Naive thymus-derived CD4-positive, alpha-beta T cell (primary cell): ENCODE data around the gene OVCA2. TPM values are rescaled to one million over a fixed set of nuclear protein-coding genes. Genes with fewer than 3 reads are reported as not detected.

Experiments
- ATAC-seq: fragments of 150-1000 bp; cut with Tn5 transposase; 2 replicates; pipeline ENCODE4 v1.10.0; 2021; ENCODE audit warnings: mild to moderate bottlenecking, moderate library complexity
- CTCF ChIA-PET: fragments of 350-600 bp; sonication (Branson Sonifier 250); formaldehyde crosslinking; loops from one replicate; lab custom pipeline; 2021; ENCODE audit warnings: antibody characterized with exemption; lab: Charles Lee
- POLR2A ChIA-PET: fragments of 350-600 bp; sonication (Branson Sonifier 250); formaldehyde crosslinking; loops from one replicate; lab custom pipeline; 2021; ENCODE audit warnings: antibody characterized with exemption, inconsistent platforms; lab: Charles Lee
- DNase-seq, 9 donors: peaks; one replicate each; pipeline versions ENCODE4 v3.0.0 to v3.0.0-alpha.2; 2020 to 2022; ENCODE audit warnings: mixed read lengths in 1 of 9
- H3K27ac ChIP-seq: one replicate; pipeline ENCODE4 v1.7.0; 2013; ENCODE audit warnings: mild to moderate bottlenecking, low read depth, low read length, moderate library complexity
- H3K27me3 ChIP-seq, 2 donors: one replicate each; pipeline ENCODE4 v1.7.0; 2013; ENCODE audit warnings: low read length in 2 of 2, mild to moderate bottlenecking in 2 of 2, moderate library complexity in 2 of 2; ENCODE audit not compliant: control insufficient read depth in 2 of 2, insufficient read depth in 2 of 2
- H3K36me3 ChIP-seq, 3 experiments: 1 replicate in 2 of 3; 2 replicates in 1 of 3; pipeline ENCODE4 v1.7.0; 2013; ENCODE audit warnings: low read length in 3 of 3, mild to moderate bottlenecking in 3 of 3, moderate library complexity in 1 of 3; ENCODE audit not compliant: insufficient read depth in 3 of 3, control insufficient read depth in 2 of 3
- H3K4me1 ChIP-seq, 2 donors: one replicate each; pipeline ENCODE4 v1.7.0; 2013; ENCODE audit warnings: low read length in 2 of 2, mild to moderate bottlenecking in 2 of 2, moderate library complexity in 1 of 2; ENCODE audit not compliant: control insufficient read depth in 2 of 2, insufficient read depth in 2 of 2
- H3K4me3 ChIP-seq: 2 replicates; pipeline ENCODE4 v1.7.0; 2013; ENCODE audit warnings: mild to moderate bottlenecking, low read length
- H3K9me3 ChIP-seq, 3 experiments: 1 replicate in 2 of 3; 2 replicates in 1 of 3; pipeline ENCODE4 v1.7.0; 2013; ENCODE audit warnings: low read length in 3 of 3; ENCODE audit not compliant: control insufficient read depth in 2 of 3
- H3K27ac Mint-ChIP-seq, 9 donors: one replicate each; pipeline ENCODE4 v1.8.0; 2020 to 2022; ENCODE audit warnings: mixed read lengths in 9 of 9, mild to moderate bottlenecking in 8 of 9, moderate library complexity in 5 of 9, inconsistent platforms in 2 of 9
- H3K27me3 Mint-ChIP-seq, 5 donors: one replicate each; pipeline ENCODE4 v1.8.0; 2021 to 2022; ENCODE audit warnings: mixed read lengths in 5 of 5, mild to moderate bottlenecking in 1 of 5
- H3K36me3 Mint-ChIP-seq, 5 donors: one replicate each; pipeline ENCODE4 v1.8.0; 2020 to 2022; ENCODE audit warnings: mixed read lengths in 5 of 5, mild to moderate bottlenecking in 3 of 5, inconsistent platforms in 1 of 5
- H3K4me1 Mint-ChIP-seq, 7 donors: one replicate each; pipeline ENCODE4 v1.8.0; 2020 to 2022; ENCODE audit warnings: mixed read lengths in 7 of 7, mild to moderate bottlenecking in 3 of 7, inconsistent platforms in 1 of 7
- H3K4me3 Mint-ChIP-seq, 10 donors: one replicate each; pipeline ENCODE4 v1.8.0; 2020 to 2022; ENCODE audit warnings: mild to moderate bottlenecking in 10 of 10, mixed read lengths in 10 of 10, moderate library complexity in 6 of 10, inconsistent platforms in 2 of 10
- H3K9me3 Mint-ChIP-seq, 11 donors: one replicate each; pipeline ENCODE4 v1.8.0; 2020 to 2022; ENCODE audit warnings: mixed read lengths in 11 of 11, mild to moderate bottlenecking in 4 of 11, inconsistent platforms in 1 of 11, moderate library complexity in 1 of 11
- intact Hi-C, 2 donors: fragments of 100-400 bp; cut with micrococcal nuclease; formaldehyde crosslinking; loops; one replicate each; pipeline ENCODE4 v1.15.1; 2023
- polyA plus RNA-seq, 2 donors: library from polyadenylated mRNA; unstranded; fragments of 300-500 nt; fragmentation: Illumina TruSeq; gene quantifications; one replicate each; pipeline ENCODE4 v1.2.3, GENCODE V29; 2021
- total RNA-seq, 6 experiments: library from RNA in 5 of 6; stranded (reverse) in 5 of 6; gene quantifications; 1 replicate in 5 of 6; 2 replicates in 1 of 6; pipeline ENCODE4 v1.2.3 and lab custom pipeline; 2021 to 2026

OVCA2 gene
- total and polyA plus RNA-seq, 7 experiments from 2014 or later: 24.5 to 65.5 (median 34.0) TPM

DNA sequence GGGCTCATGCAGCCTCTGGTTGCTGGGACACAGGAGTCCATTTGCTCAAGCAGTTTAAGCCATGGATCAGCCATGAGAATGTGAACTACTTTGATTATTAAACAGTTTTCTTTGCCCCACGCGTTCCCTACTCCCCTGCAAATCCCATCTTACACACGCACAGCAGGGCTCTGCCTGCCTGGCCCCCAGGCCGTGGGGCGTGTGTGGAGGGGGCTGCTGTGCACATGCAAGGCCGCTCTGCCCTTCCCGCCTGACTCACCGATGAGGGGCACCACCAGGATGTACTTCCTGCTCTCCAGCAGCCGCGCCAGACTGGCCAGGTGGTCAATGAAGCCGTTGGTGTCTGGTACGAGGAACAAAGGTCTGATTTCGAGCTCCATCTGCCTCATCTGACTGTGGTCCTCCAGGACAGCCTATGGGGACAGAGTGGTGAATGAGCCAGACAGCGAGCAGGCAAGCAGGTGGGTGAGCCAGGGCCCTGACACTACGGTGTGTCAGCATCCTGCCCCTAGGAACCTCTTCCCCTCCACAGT lies 26.8 kb downstream of the OVCA2 start:
- Histone ChIP-seq H3K36me3 (peaks cover 0 to 91% (median 8%) of the 10 kb centered on the region in 3 experiments), H3K4me3 (no peak overlapping the region), H3K9me3 (no peaks in the 10 kb centered on the region), H3K27ac (no peak overlapping the region), H3K4me1 (peaks cover 0 to 28% of the 10 kb centered on the region in 2 donors), H3K27me3 (no peaks in the 10 kb centered on the region)
- Mint-ChIP-seq H3K4me1 (peaks cover 0 to 83% (median 0%) of the 10 kb centered on the region in 7 donors), H3K36me3 (peaks cover 22 to 89% (median 71%) of the 10 kb centered on the region in 5 donors), H3K27ac (peak overlapping the region in 1 of 9 donors; percentile 87), H3K9me3 (no peaks in the 10 kb centered on the region), H3K4me3 (peak overlapping the region in 1 of 10 donors; percentile 28), H3K27me3 (peaks cover 0 to 4% (median 0%) of the 10 kb centered on the region in 5 donors)
- DNase-seq (no peak), ATAC-seq (no peak)
- CTCF ChIA-PET: interaction anchor here (0.8 to 1.8 kb wide), 3 partner anchors 14 to 176 kb away, joined by 3 to 5 read pairs (median 4); partner anchors contain the start of gene HIC1
- POLR2A ChIA-PET: no interaction called here
- intact Hi-C loops: no loop called here

DNA sequence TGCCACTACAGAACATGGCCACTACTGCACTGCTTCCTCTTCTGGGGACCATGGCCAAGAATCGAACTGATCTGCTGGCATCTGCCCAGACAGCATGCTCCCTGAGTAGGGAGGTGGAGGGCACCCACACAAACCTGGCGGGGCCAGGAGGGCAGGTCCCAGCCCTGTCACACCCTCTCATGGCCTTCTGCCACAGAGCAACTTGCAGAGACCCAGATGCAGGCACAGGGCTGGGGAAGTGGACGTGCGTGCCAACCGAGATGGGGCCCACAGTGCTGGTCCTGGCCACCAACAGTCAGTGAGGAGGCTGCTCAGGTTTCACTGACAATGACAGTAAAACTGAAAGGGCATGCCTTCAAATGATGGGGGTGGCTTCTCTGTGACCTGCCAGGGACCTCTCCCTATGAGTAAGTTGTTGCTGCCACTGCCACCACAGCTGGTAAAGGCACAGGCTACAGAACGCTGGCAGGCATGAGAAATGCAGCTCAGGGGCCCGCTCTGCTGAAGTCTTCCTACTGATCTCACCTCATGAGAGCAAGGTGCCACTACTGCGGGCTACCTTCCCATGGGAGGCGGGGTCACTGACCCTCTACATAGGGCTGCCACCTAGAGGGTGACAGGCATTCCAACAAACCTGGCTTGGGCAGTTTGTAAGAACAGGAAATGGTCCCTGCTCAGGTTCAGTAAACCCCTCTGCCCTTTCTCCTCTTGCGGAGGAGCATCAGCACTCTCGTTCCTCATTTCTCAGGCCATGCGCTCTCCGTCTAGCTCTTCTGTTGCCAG lies 28.6 kb downstream of the OVCA2 start:
- CTCF ChIA-PET: interaction anchor here (1.1 kb wide), 1 partner anchor 175 kb away, joined by 4 read pairs; no protein-coding TSS in a partner anchor
- H3K27ac Mint-ChIP-seq: peak overlapping the region in 1 of 9 donors; percentile 87
- intact Hi-C loops: loop anchor here in 1 of 2 donors (1.0 kb wide), 1 partner anchor 17 kb away; no protein-coding TSS in a partner anchor
- Histone ChIP-seq H3K4me1 (peaks cover 0 to 28% of the 10 kb centered on the region in 2 donors), H3K27me3 (no peaks in the 10 kb centered on the region), H3K9me3 (no peaks in the 10 kb centered on the region), H3K36me3 (peaks cover 0 to 75% (median 8%) of the 10 kb centered on the region in 3 experiments), H3K4me3 (no peak overlapping the region), H3K27ac (no peak overlapping the region)
- H3K4me1 Mint-ChIP-seq: peaks cover 0 to 76% (median 2%) of the 10 kb centered on the region in 7 donors
- peak in 1 of 9 donors; percentile 66 for DNase-seq
- POLR2A ChIA-PET: no interaction called here
- H3K9me3 Mint-ChIP-seq: no peaks in the 10 kb centered on the region
- peaks cover 0 to 4% (median 0%) of the 10 kb centered on the region in 5 donors for H3K27me3 Mint-ChIP-seq
- peaks cover 16 to 83% (median 56%) of the 10 kb centered on the region in 5 donors for H3K36me3 Mint-ChIP-seq
- peak; percentile 49 for ATAC-seq
- peak overlapping the region in 1 of 10 donors; percentile 53 for H3K4me3 Mint-ChIP-seq

DNA sequence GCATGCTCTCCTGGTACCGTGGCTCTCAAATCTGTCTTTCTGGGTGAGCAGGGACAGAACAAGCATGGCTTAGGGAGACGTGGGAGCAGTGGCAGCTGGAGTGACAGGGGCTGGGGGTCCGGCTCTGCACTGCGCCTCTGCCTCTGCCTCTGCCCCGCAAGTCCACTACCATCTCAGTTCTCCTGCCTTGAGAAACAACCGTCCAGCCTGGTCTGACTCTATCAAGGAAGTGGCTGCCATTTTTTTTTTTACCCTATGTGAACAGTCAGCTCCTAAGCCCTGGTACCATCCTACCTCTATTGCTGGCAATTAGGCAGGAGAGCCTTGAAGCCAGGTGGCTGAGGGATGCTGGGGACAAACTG lies 29.2 kb downstream of the OVCA2 start:
- Histone ChIP-seq H3K27ac (no peak overlapping the region), H3K4me3 (no peak overlapping the region), H3K36me3 (peaks cover 0 to 75% (median 6%) of the 10 kb centered on the region in 3 experiments), H3K4me1 (peaks cover 0 to 28% of the 10 kb centered on the region in 2 donors), H3K9me3 (no peaks in the 10 kb centered on the region), H3K27me3 (no peaks in the 10 kb centered on the region)
- Mint-ChIP-seq H3K4me3 (peak overlapping the region in 1 of 10 donors; percentile 37), H3K4me1 (peaks cover 0 to 75% (median 4%) of the 10 kb centered on the region in 7 donors), H3K27ac (peak overlapping the region in 2 of 9 donors; percentile 17 to 87), H3K9me3 (no peaks in the 10 kb centered on the region), H3K36me3 (peaks cover 16 to 79% (median 50%) of the 10 kb centered on the region in 5 donors), H3K27me3 (peaks cover 0 to 3% (median 0%) of the 10 kb centered on the region in 5 donors)
- CTCF ChIA-PET: interaction anchor here (1.1 kb wide), 1 partner anchor 174 kb away, joined by 4 read pairs; no protein-coding TSS in a partner anchor
- no peak for ATAC-seq
- DNase-seq: no peak
- intact Hi-C loops: no loop called here
- POLR2A ChIA-PET: no interaction called here

DNA sequence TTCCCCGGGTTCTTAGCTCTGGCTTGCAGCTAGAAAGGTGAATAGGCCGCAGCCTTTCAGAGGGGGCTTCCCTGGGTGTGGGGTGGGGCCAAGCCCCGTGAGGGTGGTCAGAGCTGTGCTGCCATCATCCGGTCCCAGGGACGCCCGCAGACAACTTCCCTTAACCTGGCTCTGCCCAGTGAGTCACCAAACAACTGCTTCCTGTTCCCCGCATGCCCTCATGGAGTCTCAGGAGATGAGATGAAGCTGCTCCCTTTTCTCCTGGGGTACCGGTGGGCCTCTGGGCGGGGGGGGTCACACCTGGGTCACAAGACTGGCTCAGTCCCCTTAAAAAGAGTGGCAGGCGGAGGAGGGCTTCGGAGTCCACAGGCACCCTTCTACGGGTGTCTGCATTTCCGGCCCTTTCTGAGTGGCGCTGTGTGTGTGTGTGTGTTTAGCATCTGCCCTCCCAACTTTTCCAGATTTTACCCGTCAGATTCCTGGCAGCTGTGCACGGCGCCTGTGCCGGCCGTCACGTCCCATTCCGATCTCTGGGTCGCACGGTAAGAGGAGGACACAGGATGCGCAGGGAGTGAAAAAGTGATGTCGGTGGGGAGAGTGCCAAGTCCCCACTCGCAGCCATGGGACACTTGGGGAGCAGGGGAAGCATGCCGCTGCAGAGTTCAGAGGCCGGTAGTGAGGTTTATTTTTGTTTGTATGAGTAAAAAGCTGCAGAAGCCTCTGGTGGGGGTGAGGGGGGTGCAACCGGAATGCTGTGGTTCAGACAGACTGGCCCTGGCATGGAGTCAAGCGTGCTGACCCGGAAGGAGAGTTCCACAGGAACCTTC lies 29.8 kb downstream of the OVCA2 start:
- peaks cover 0 to 28% of the 10 kb centered on the region in 2 donors for H3K4me1 ChIP-seq
- H3K4me1 Mint-ChIP-seq: peaks cover 0 to 71% (median 4%) of the 10 kb centered on the region in 7 donors
- no peaks in the 10 kb centered on the region for H3K9me3 ChIP-seq
- no peak overlapping the region for H3K27ac ChIP-seq
- intact Hi-C loops: no loop called here
- DNase-seq (no peak), ATAC-seq (peak; percentile 68)
- ChIA-PET CTCF (interaction anchor here (1.1 to 1.4 kb wide), 2 partner anchors 17 to 173 kb away, joined by 4 to 5 read pairs; partner anchors contain the start of gene HIC1), POLR2A (no interaction called here)
- H3K27ac Mint-ChIP-seq: peak overlapping the region in 1 of 9 donors; percentile 87
- H3K27me3 Mint-ChIP-seq: no peaks in the 10 kb centered on the region
- H3K27me3 ChIP-seq: no peaks in the 10 kb centered on the region
- H3K9me3 Mint-ChIP-seq: peaks cover 0 to 2% (median 0%) of the 10 kb centered on the region in 11 donors
- no peak overlapping the region for H3K4me3 ChIP-seq
- peak overlapping the region in 1 of 10 donors; percentile 37 for H3K4me3 Mint-ChIP-seq
- H3K36me3 Mint-ChIP-seq: peaks cover 19 to 77% (median 50%) of the 10 kb centered on the region in 5 donors
- H3K36me3 ChIP-seq: peaks cover 0 to 75% (median 9%) of the 10 kb centered on the region in 3 experiments

DNA sequence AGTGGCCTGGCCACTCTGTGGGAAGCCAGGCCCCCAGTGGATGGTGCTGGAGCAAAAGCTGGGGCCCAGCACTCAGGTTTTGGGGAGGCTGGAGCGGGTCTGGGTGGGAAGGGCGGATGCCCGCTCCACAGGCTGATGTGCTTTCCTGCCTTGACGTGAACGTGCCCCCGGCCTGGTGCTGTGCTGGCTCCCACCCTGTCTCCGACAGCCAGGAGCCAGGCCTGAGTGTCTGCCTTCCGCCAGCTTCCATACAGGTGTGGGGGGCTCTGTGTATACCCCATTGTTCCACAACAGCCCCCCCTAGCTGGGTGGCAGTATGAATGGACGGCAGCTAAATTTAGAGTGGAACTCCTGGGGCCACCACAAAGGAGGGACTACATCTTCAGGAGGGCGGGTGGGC lies 33.1 kb downstream of the OVCA2 start:
- peaks cover 31 to 75% (median 52%) of the 10 kb centered on the region in 5 donors for H3K36me3 Mint-ChIP-seq
- no peak for ATAC-seq
- Histone ChIP-seq H3K4me3 (no peak overlapping the region), H3K27ac (no peak overlapping the region), H3K27me3 (no peaks in the 10 kb centered on the region), H3K36me3 (peaks cover 0 to 74% (median 9%) of the 10 kb centered on the region in 3 experiments), H3K9me3 (no peaks in the 10 kb centered on the region), H3K4me1 (peaks cover 0 to 12% of the 10 kb centered on the region in 2 donors)
- H3K9me3 Mint-ChIP-seq: peaks cover 0 to 2% (median 0%) of the 10 kb centered on the region in 11 donors
- no peak overlapping the region for H3K4me3 Mint-ChIP-seq
- H3K27ac Mint-ChIP-seq: no peak overlapping the region
- H3K27me3 Mint-ChIP-seq: no peaks in the 10 kb centered on the region
- H3K4me1 Mint-ChIP-seq: peaks cover 0 to 45% (median 1%) of the 10 kb centered on the region in 7 donors
- ChIA-PET POLR2A (no interaction called here), CTCF (no interaction called here)
- intact Hi-C loops: no loop called here
- no peak for DNase-seq
